Astrocyte of the spinal cord (primary cell): ENCODE results near the gene SEC14L6.
A peak's percentile ranks its signal among the peaks of the same experiment; 100 is the strongest.

Experiments used
- DNase-seq: peaks from one replicate; pipeline ENCODE4 v3.0.0; 2011; ENCODE audit warnings: low read depth, low spot score
- H3K4me3 ChIP-seq: 2 replicates; pipeline ENCODE4 v1.5.1; 2011; ENCODE audit warnings: low read depth, mild to moderate bottlenecking, low read length, moderate library complexity
- in situ Hi-C: cut with HindIII; loops from 2 replicates; pipeline ENCODE4 v1.10.0; 2017; ENCODE audit warnings: low sequenced_read_pairs
- TF ChIP-seq, protein P1 (sequence below): IDR thresholded peaks from 2 replicates; pipeline ENCODE4 v1.5.1; 2012; ENCODE audit warnings: low read depth, mild to moderate bottlenecking, low read length, inconsistent platforms

SEC14L6 gene

DNA sequence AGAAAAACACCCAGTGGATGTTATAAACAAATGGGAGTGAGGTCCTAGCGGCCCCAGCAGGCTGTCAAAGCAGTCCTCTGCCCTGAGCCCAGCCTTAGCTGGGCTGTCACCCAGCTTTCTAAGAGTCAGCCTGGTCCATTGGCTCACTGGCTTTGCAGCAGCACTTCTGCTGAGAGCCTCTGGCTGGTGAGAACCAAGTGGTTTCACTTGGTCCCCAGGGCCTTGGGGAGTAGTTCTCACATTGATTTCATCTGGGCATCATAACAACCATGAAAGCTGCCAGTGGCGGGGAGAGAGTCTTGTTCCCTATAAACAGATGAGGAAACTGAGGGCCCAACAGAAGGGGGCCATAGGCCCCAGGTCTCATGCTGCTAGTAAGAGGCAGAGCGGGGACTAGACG lies 11.4 kb downstream of the SEC14L6 start:
- no peak overlapping the region for H3K4me3 ChIP-seq
- TF ChIP-seq, protein P1, sequence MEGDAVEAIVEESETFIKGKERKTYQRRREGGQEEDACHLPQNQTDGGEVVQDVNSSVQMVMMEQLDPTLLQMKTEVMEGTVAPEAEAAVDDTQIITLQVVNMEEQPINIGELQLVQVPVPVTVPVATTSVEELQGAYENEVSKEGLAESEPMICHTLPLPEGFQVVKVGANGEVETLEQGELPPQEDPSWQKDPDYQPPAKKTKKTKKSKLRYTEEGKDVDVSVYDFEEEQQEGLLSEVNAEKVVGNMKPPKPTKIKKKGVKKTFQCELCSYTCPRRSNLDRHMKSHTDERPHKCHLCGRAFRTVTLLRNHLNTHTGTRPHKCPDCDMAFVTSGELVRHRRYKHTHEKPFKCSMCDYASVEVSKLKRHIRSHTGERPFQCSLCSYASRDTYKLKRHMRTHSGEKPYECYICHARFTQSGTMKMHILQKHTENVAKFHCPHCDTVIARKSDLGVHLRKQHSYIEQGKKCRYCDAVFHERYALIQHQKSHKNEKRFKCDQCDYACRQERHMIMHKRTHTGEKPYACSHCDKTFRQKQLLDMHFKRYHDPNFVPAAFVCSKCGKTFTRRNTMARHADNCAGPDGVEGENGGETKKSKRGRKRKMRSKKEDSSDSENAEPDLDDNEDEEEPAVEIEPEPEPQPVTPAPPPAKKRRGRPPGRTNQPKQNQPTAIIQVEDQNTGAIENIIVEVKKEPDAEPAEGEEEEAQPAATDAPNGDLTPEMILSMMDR, result no peak
- in situ Hi-C loops, result no loop called here
- DNase-seq, result no peak

DNA sequence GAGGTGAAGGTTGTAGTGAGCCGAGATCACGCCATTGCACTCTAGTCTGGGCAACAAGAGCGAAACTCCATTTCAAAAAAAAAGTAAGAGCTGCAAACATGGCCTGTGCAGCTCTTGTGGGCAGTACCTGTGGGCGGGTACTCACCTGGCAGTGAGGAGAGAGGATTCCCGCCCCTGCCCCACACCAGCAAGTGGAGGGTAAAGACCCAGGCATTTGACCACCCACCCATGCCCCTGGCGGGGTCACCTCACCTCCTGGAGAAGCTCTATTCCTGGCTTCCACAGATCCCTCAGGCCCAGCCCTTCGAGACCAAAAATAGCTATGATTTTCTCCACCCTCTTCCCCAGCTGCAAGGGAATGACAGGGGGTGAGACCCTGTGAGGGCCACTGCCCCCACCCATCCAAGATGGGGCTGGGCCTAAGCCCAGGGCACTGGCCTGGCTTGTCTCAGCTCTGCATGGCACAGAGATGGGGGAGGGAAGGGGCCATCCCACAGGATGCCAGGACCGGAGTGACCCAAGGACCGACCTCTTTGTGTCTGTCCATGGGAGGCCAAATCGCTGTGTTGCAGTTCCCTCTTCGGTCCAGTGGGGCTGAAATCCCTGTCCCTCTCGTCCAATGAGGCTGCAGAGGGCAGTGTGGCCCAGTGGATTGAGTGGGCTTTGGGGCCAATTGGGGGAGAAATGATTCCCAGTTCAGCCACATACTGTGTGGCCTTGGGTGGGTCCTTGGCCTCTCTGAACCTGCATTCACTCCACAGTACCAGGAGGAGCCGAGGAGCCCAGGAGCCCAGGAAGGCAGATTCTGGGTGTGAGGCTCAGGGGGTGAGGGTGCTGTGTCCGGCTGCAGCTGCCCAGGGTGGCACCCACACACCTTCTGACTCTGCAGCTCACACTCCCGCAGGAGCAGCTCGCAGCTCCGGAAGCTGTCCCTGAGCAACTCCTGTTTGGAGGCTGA lies 14.6 kb downstream of the SEC14L6 start:
- no peak for DNase-seq
- TF ChIP-seq, protein P1, result peak; percentile 4
- in situ Hi-C loops, result no loop called here
- no peak overlapping the region for H3K4me3 ChIP-seq

DNA sequence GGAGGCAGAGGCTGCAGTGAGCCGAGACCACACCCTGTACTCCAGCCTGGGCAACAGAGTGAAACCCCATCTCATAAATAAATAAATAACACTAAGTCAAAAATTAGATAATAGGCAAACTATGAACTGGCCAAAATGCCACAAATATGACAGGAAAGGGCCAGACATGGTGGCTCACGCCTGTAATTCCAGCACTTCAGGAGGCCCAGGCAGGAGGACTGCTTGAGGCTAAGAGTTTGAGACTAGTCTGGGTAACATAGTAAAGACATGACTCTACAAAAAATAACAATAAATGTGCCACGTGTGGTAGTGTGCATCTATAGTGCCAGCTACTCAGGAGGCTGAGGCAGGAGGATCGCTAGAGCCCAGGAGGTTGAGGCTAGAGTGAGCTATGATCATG lies 19.9 kb downstream of the SEC14L6 start:
- no peak for DNase-seq
- H3K4me3 ChIP-seq, result no peak overlapping the region
- in situ Hi-C loops, result no loop called here
- TF ChIP-seq, protein P1, result no peak

DNA sequence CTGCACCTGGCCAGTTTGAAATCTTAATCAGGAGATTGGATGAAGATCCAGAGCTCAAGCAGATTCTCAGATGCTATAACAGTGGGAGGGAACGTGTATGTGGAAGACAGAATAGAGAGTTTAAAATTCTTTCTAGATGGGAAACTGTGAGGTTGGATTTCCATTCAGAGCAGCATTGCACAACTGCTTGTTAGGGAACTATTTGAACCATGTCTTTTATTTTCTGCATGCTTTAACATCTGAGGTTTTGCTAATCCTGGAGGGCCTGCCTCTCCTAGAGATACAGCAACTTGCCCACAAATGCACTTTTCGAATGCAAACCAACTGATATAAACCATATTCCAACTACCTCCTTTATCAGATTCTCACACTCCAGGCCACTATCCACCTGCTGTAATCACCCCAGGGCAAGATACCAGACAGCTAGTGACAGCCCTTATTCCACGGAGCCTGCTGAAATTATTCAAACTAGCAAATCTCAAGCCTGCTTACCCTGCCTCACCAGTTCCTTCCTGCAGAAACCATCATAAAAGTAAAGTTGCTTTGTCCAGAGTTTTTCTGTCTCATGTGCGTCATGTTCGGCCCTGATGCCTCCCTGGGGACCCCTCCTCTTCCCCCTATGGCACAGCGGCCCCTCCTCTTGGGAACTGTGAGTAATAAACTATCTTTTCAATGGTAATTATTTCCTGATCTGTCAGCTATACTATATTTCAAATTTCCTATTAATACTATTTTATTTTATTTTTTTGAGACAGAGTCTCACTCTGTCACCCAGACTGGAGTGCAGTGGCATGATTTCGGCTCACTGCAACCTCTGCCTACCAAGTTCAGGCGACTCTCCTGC lies 22.7 kb downstream of the SEC14L6 start:
- no peak overlapping the region for H3K4me3 ChIP-seq
- TF ChIP-seq, protein P1, result no peak
- in situ Hi-C loops, result no loop called here
- no peak for DNase-seq

DNA sequence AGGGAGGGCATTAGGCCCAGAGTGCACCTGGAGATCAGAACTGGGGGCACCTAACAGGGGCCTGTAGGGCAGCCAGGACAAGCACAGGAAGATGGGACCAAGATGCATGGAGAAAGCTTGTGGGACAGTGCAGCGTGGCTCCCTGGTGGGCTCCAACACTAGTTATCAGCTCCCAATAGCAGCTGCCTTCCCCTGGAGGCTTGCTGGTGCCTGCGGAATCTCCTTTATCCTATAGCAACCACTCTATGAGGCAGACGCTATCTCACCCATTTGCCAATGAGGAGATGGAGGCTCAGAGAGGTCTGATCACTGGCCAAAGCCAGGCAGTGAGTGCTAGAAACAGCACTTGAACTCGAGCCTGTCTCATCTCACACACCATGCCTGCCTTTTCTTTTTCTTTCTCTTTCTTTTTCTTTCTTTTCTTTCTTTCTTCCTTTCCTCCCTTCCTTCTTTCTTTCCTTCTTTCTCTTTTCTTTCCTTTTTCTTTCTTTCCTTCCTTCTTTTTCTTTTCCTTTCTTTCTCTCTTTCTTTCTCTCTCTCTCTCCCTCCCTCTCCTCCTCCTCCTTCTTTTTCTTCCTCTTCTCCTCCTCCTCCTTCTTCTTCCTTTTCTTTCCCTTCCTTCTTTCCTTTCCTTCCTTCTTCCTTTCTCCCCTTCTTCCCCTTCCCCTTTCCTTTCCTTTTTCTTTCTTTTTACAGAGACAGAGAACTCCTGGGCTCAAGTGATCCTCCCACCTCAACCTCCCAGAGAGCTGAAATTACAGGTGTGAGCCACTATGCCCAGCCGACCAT lies 25.0 kb downstream of the SEC14L6 start:
- DNase-seq, result no peak
- in situ Hi-C loops, result no loop called here
- TF ChIP-seq, protein P1, result no peak
- no peak overlapping the region for H3K4me3 ChIP-seq
